Mesendoderm (in vitro differentiated cells): ENCODE data around the gene CUL9.

Experiments
- DNase-seq: peaks from one replicate; pipeline ENCODE4 v3.0.0; 2013
- H2AK5ac ChIP-seq: 2 replicates; pipeline ENCODE4 v1.6.1; 2013; ENCODE audit warnings: low read length, inconsistent platforms
- H2BK120ac ChIP-seq: 2 replicates; pipeline ENCODE4 v1.6.1; 2013; ENCODE audit warnings: low read depth, mild to moderate bottlenecking, low read length, moderate library complexity, mixed read lengths
- H2BK15ac ChIP-seq: replicated peaks from 2 replicates; pipeline ENCODE4 v1.6.1; 2013; ENCODE audit warnings: low read depth, mild to moderate bottlenecking, moderate library complexity
- H2BK5ac ChIP-seq: 2 replicates; pipeline ENCODE4 v1.6.1; 2013; ENCODE audit warnings: low read length, inconsistent platforms
- H3K18ac ChIP-seq: 2 replicates; pipeline ENCODE4 v1.6.1; 2013; ENCODE audit warnings: mild to moderate bottlenecking, low read length, mixed read lengths
- H3K23ac ChIP-seq: one replicate; pipeline ENCODE4 v1.6.1; 2013; ENCODE audit warnings: low read length
- H3K27ac ChIP-seq: 2 replicates; pipeline ENCODE4 v1.5.1; 2013; ENCODE audit warnings: low read depth, mild to moderate bottlenecking, inconsistent platforms, low read length, moderate library complexity
- H3K27me3 ChIP-seq: 2 replicates; pipeline ENCODE4 v1.6.1; 2013; ENCODE audit warnings: low read length, control low read depth, mild to moderate bottlenecking, inconsistent platforms; ENCODE audit not compliant: insufficient read depth, poor library complexity
- H3K36me3 ChIP-seq: 2 replicates; pipeline ENCODE4 v1.6.1; 2013; ENCODE audit warnings: low read length, inconsistent platforms; ENCODE audit not compliant: control insufficient read depth, insufficient read depth
- H3K4ac ChIP-seq: one replicate; pipeline ENCODE4 v1.6.1; 2013; ENCODE audit warnings: low read depth, mild to moderate bottlenecking, low read length, moderate library complexity
- H3K4me1 ChIP-seq: 2 replicates; pipeline ENCODE4 v1.6.1; 2013; ENCODE audit warnings: low read depth, low read length, inconsistent platforms; ENCODE audit not compliant: control insufficient read depth
- H3K4me2 ChIP-seq: 2 replicates; pipeline ENCODE4 v1.6.1; 2013; ENCODE audit warnings: low read length
- H3K4me3 ChIP-seq: 2 replicates; pipeline ENCODE4 v1.5.1; 2013; ENCODE audit warnings: mild to moderate bottlenecking, low read length
- H3K56ac ChIP-seq: one replicate; pipeline ENCODE4 v1.6.1; 2013; ENCODE audit warnings: low read length
- H3K79me1 ChIP-seq: 2 replicates; pipeline ENCODE4 v1.6.1; 2013; ENCODE audit warnings: low read length, inconsistent platforms
- H3K79me2 ChIP-seq: 2 replicates; pipeline ENCODE4 v1.6.1; 2013; ENCODE audit warnings: mild to moderate bottlenecking, low read length; ENCODE audit not compliant: control insufficient read depth, insufficient read depth
- H3K9ac ChIP-seq: 2 replicates; pipeline ENCODE4 v1.6.1; 2013; ENCODE audit warnings: low read length, inconsistent platforms
- H4K5ac ChIP-seq: one replicate; pipeline ENCODE4 v1.6.1; 2013; ENCODE audit warnings: low read length
- H4K8ac ChIP-seq: one replicate; pipeline ENCODE4 v1.6.1; 2013; ENCODE audit warnings: low read depth, mild to moderate bottlenecking, control low read depth, low read length, moderate library complexity
- WGBS: extraction: QIAGEN DNeasy Blood & Tissue Kit; methylation state at CpG from one replicate; pipeline ENCODE4 v1.1.7; 2013; ENCODE audit warnings: low lambda C conversion rate, missing lambda C conversion rate; ENCODE audit not compliant: insufficient coverage; ENCODE audit errors: extremely low coverage; 5-methylcytosine and 5-hydroxymethylcytosine counted together

Gene CUL9

GRCh38 chr6:43240950-43241349 is 59.0 kb downstream of the CUL9 start:
- Histone ChIP-seq H3K27ac (no peak overlapping the region), H2BK15ac (no peak overlapping the region), H3K18ac (no peak overlapping the region), H3K27me3 (peaks cover 34% of the 10 kb centered on the region), H3K4me1 (no peaks in the 10 kb centered on the region), H3K9ac (no peak overlapping the region), H2BK120ac (no peak overlapping the region), H3K4ac (no peak overlapping the region), H3K4me3 (no peak overlapping the region), H2BK5ac (no peak overlapping the region), H3K79me1 (no peaks in the 10 kb centered on the region), H3K4me2 (no peak overlapping the region), H3K23ac (no peak overlapping the region), H2AK5ac (no peak overlapping the region), H4K8ac (no peak overlapping the region), H3K56ac (no peak overlapping the region), H3K79me2 (no peaks in the 10 kb centered on the region), H3K36me3 (no peaks in the 10 kb centered on the region), H4K5ac (no peak overlapping the region)
- no CpG with 5 or more reads among the region's 1 CpG for WGBS
- no peak for DNase-seq

- H2BK15ac ChIP-seq = no peak overlapping the region
- H3K79me1 ChIP-seq = no peaks in the 10 kb centered on the region
- no peak overlapping the region for H3K4ac ChIP-seq
- H3K79me2 ChIP-seq = no peaks in the 10 kb centered on the region
- H3K4me3 ChIP-seq = no peak overlapping the region
- H3K23ac ChIP-seq = no peak overlapping the region
- no peak overlapping the region for H2BK5ac ChIP-seq
- H3K27me3 ChIP-seq = peaks cover 35% of the 10 kb centered on the region
- H3K56ac ChIP-seq = no peak overlapping the region
- DNase-seq = no peak
- no peak overlapping the region for H4K8ac ChIP-seq
- no peak overlapping the region for H3K4me2 ChIP-seq
- no peak overlapping the region for H2BK120ac ChIP-seq
- no peaks in the 10 kb centered on the region for H3K36me3 ChIP-seq
- H3K4me1 ChIP-seq = no peaks in the 10 kb centered on the region
- no peak overlapping the region for H2AK5ac ChIP-seq
- H3K9ac ChIP-seq = no peak overlapping the region
- no peak overlapping the region for H3K27ac ChIP-seq
- WGBS = no CpG with 5 or more reads among the region's 2 CpGs
- H4K5ac ChIP-seq = no peak overlapping the region
- H3K18ac ChIP-seq = no peak overlapping the region
These were observed 59.5 kb downstream of the CUL9 start for GRCh38 chr6:43241446-43241845.

- Histone ChIP-seq H2AK5ac (no peak within 1 kb of the TSS), H3K79me1 (no peaks in the 10 kb centered on the region), H4K5ac (no peak within 1 kb of the TSS), H3K79me2 (no peaks in the 10 kb centered on the region), H2BK15ac (no peak within 1 kb of the TSS), H3K27ac (no peak within 1 kb of the TSS), H3K4ac (no peak within 1 kb of the TSS), H3K18ac (no peak within 1 kb of the TSS), H4K8ac (no peak within 1 kb of the TSS), H3K4me3 (no peak within 1 kb of the TSS), H3K56ac (no peak within 1 kb of the TSS), H3K23ac (no peak within 1 kb of the TSS), H3K9ac (no peak within 1 kb of the TSS), H3K27me3 (peaks cover 35% of the 10 kb centered on the region), H3K4me2 (no peak within 1 kb of the TSS), H2BK120ac (no peak within 1 kb of the TSS), H2BK5ac (no peak within 1 kb of the TSS), H3K4me1 (no peaks in the 10 kb centered on the region), H3K36me3 (no peaks in the 10 kb centered on the region)
- WGBS = no CpG with 5 or more reads among the region's 47 CpGs
- DNase-seq = no peak
These were observed 61.1 kb downstream of the CUL9 start, which contains the start of gene TTBK1 for GRCh38 chr6:43242908-43243663. TSS of gene TTBK1 (plus strand) at chr6:43243481. CDS start at chr6:43246661, 3,180 bp downstream.

GRCh38 chr6:43243664-43244321 is 61.8 kb downstream of the CUL9 start:
- Histone ChIP-seq H4K8ac (no peak overlapping the region), H3K79me1 (no peaks in the 10 kb centered on the region), H3K36me3 (no peaks in the 10 kb centered on the region), H2BK15ac (no peak overlapping the region), H3K4ac (no peak overlapping the region), H3K27me3 (peaks cover 35% of the 10 kb centered on the region), H3K27ac (no peak overlapping the region), H3K23ac (no peak overlapping the region), H4K5ac (no peak overlapping the region), H3K79me2 (no peaks in the 10 kb centered on the region), H3K4me1 (no peaks in the 10 kb centered on the region), H2BK5ac (no peak overlapping the region), H2AK5ac (no peak overlapping the region), H3K56ac (no peak overlapping the region), H3K4me2 (no peak overlapping the region), H3K9ac (no peak overlapping the region), H2BK120ac (no peak overlapping the region), H3K18ac (no peak overlapping the region), H3K4me3 (no peak overlapping the region)
- no peak for DNase-seq
- WGBS = no CpG with 5 or more reads among the region's 37 CpGs

GRCh38 chr6:43246301-43247113 is 64.5 kb downstream of the CUL9 start:
- no CpG with 5 or more reads among the region's 27 CpGs for WGBS
- no peak overlapping the region for H3K18ac ChIP-seq
- H3K4me2 ChIP-seq = peak overlapping the region; percentile 14
- no peak overlapping the region for H3K27ac ChIP-seq
- H3K23ac ChIP-seq = no peak overlapping the region
- peak overlapping the region; percentile 49 for H3K56ac ChIP-seq
- no peak overlapping the region for H4K8ac ChIP-seq
- DNase-seq = peak; percentile 89
- no peaks in the 10 kb centered on the region for H3K79me1 ChIP-seq
- H3K4me3 ChIP-seq = peak overlapping the region; percentile 17
- H2BK120ac ChIP-seq = no peak overlapping the region
- peaks cover 33% of the 10 kb centered on the region for H3K27me3 ChIP-seq
- no peak overlapping the region for H2BK5ac ChIP-seq
- no peak overlapping the region for H3K4ac ChIP-seq
- H3K4me1 ChIP-seq = no peaks in the 10 kb centered on the region
- H2AK5ac ChIP-seq = no peak overlapping the region
- peak overlapping the region; percentile 30 for H3K9ac ChIP-seq
- no peaks in the 10 kb centered on the region for H3K36me3 ChIP-seq
- no peak overlapping the region for H2BK15ac ChIP-seq
- H3K79me2 ChIP-seq = no peaks in the 10 kb centered on the region
- no peak overlapping the region for H4K5ac ChIP-seq
